MG63 (cell line): ENCODE data around the gene PPP2R1A. TPM values are rescaled to one million over a fixed set of nuclear protein-coding genes. Genes with fewer than 3 reads are reported as not detected.
"Not testable (repeated sequence)": the region's sequence is repeated elsewhere in the genome, so short reads cannot be mapped to it uniquely, and the experiment has no call there.

Experiments
- DNase-seq: peaks from one replicate; pipeline ENCODE4 v3.0.0-alpha.2; 2020
- H3K27me3 ChIP-seq: fragments of 250-450 bp; sonication (Bioruptor Pico); 2 replicates; pipeline ENCODE4 v1.5.1; 2020; ENCODE audit warnings: mild to moderate bottlenecking, moderate library complexity
- H3K36me3 ChIP-seq: fragments of 250-450 bp; sonication (Bioruptor Pico); 2 replicates; pipeline ENCODE4 v1.5.1; 2020; ENCODE audit warnings: mild to moderate bottlenecking, moderate library complexity
- H3K4me3 ChIP-seq: fragments of 250-450 bp; sonication (Bioruptor Pico); 2 replicates; pipeline ENCODE4 v1.5.1; 2020; ENCODE audit warnings: mild to moderate bottlenecking, moderate library complexity
- H3K9me3 ChIP-seq: fragments of 250-450 bp; sonication (Bioruptor Pico); 2 replicates; pipeline ENCODE4 v1.5.1; 2020; ENCODE audit warnings: mild to moderate bottlenecking, moderate library complexity
- total RNA-seq: library from RNA; depleted of rRNA; stranded (reverse); fragments of >200 nt; shearing (Covaris generic); gene quantifications from 2 replicates; pipeline ENCODE4 v1.2.3, GENCODE V29; 2014; ENCODE audit warnings: low replicate concordance

PPP2R1A gene
- total RNA-seq, 1 experiment from 2014 or later, result 171 TPM

DNA sequence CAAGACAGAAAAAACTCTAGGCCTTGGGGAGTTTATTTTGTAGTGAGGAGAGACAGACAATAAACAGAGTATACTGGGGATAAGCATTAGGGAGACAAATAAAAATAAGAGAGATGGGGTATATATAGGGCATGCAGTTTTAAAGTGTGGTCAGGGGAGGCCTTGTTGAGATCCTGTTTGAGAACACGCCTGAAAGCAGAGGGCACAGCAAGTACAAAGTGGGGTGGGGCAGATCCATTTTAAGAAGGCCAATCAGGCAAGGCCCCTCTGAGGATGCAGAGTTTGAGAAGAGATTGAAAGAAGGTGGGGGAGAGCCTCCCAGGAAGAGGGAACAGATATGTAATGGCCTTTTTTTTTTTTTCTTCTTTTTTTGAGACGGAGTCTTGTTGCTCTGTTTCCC, 2.1 kb downstream of the PPP2R1A start:
- H3K36me3 ChIP-seq, result peaks cover 56% of the 10 kb centered on the region
- no peak for DNase-seq
- H3K27me3 ChIP-seq, result no peaks in the 10 kb centered on the region
- no peaks in the 10 kb centered on the region; the same call in 1 of the 2 replicates for H3K9me3 ChIP-seq
- H3K4me3 ChIP-seq, result peak overlapping the region; percentile 89

- no peak overlapping the region for H3K4me3 ChIP-seq
- H3K36me3 ChIP-seq, result peaks cover 85% of the 10 kb centered on the region
- no peaks in the 10 kb centered on the region for H3K27me3 ChIP-seq
- no peaks in the 10 kb centered on the region for H3K9me3 ChIP-seq
- DNase-seq, result no peak
Observed at GRCh38 chr19:52196256-52196967, 6.6 kb downstream of the PPP2R1A start.

DNA sequence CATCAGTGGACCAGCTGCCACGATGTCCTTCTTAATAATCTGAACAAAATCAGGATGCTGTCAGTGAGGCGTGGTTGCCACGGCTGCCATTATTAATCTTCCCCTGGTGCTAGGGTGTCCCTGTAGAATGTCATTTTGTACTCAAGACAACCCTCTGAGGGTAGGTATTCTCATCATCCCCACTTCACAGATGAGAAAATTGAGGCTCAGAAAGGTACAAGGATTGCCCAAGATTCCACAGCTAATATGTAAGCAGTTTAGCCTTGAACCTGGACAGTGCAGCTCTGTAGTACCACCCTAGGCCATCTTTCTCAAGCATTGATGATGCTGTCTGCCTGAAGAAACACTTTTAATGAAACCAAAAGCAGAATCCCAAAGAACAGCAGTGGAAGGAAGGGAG, 8.1 kb downstream of the PPP2R1A start:
- Histone ChIP-seq H3K4me3 (no peak overlapping the region), H3K36me3 (peaks cover 85% of the 10 kb centered on the region)
- DNase-seq, result no peak

DNA sequence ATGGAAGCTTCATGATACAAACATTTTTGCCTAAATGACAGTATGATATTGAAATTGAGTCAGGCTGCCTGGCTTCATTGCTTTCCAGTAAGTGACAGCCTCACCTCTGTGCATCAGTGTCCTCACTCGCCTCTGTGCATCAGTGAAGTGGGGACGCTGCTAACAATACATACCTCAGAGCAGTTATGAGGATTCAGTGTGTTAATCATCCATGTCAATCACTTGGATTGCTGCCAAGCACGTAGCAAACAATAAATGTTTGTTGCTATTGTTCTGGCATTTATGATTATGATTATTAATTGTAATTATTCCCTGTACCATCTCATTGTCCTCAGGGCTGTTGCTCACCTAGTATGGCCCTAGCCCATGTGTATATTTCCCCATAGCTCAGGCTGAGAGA, 8.8 kb downstream of the PPP2R1A start:
- H3K4me3 ChIP-seq, result no peak overlapping the region
- H3K9me3 ChIP-seq, result no peaks in the 10 kb centered on the region
- H3K36me3 ChIP-seq, result peaks cover 85% of the 10 kb centered on the region
- no peak for DNase-seq
- H3K27me3 ChIP-seq, result no peaks in the 10 kb centered on the region

More for the DNA sequence above, 8.1 kb downstream of the PPP2R1A start:
- Histone ChIP-seq H3K9me3 (no peaks in the 10 kb centered on the region), H3K27me3 (no peaks in the 10 kb centered on the region)

GRCh38 chr19:52200044-52200443, 10.2 kb downstream of the PPP2R1A start:
- H3K4me3 ChIP-seq, result no peak overlapping the region
- H3K27me3 ChIP-seq, result no peaks in the 10 kb centered on the region
- DNase-seq, result peak; percentile 16
- H3K9me3 ChIP-seq, result no peaks in the 10 kb centered on the region
- H3K36me3 ChIP-seq, result peaks cover 94% of the 10 kb centered on the region

- not testable (repeated sequence) for DNase-seq, H3K27me3 ChIP-seq, H3K4me3 ChIP-seq, H3K9me3 ChIP-seq
- peaks cover 94% of the 10 kb centered on the region for H3K36me3 ChIP-seq
Observed at GRCh38 chr19:52200755-52201391, 11.0 kb downstream of the PPP2R1A start.

DNA sequence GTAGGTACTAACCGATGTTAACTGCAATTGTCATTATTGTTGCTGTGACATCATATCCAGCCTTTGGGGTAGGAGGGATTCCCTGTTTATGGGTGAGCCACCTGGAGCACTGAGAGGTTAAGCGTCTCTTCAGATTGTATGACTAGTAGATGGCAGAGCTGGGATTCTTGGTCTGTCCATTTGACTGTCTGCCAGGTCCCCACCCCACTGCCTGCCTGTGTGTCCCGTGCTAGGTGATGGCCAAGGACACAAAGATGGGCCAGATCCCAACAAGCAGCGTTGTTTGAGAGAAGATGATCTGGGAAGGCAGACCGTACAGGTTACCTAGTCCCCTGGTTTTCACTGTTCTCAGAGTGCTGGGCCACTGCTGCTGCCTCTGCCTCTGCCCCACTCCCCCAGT, 16.6 kb downstream of the PPP2R1A start:
- Histone ChIP-seq H3K36me3 (peaks cover 85% of the 10 kb centered on the region), H3K4me3 (no peak overlapping the region), H3K9me3 (no peaks in the 10 kb centered on the region), H3K27me3 (no peaks in the 10 kb centered on the region)
- no peak for DNase-seq

- H3K36me3 ChIP-seq, result peaks cover 82% of the 10 kb centered on the region
- no peak for DNase-seq
- no peaks in the 10 kb centered on the region for H3K27me3 ChIP-seq
- no peaks in the 10 kb centered on the region for H3K9me3 ChIP-seq
- no peak overlapping the region for H3K4me3 ChIP-seq
Observed at GRCh38 chr19:52211203-52211602, 21.4 kb downstream of the PPP2R1A start.

DNA sequence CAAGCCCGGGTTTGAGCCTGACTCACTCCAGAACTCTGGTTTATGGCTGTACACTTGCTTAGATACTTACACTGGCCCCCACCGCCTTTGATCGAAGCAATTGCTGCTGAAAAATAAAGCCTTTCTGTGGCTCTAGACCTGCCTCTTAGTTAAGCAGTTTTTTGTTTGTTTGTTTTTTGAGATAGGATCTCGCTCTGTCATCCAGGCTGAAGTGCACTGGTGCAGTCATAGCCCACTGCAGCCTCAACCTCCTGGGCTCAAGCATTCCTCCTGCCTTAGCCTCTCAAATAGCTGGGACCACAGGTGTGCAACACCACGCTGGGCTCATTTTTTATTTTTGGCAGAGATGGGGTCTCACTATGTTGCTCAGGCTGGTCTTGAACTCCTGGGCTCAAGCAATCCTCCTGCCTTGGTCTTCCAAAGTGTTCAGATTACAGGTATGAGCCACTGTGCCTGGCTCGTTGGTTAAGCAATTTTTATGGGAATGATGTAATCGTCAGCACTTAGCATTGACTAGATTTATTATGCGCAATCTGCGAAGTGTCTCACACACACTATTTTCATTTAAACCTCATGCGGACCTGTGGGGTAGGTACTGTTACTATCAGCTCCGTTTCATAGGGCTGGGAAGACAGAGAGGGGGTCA, 22.2 kb downstream of the PPP2R1A start:
- DNase-seq, result no peak
- Histone ChIP-seq H3K36me3 (peaks cover 82% of the 10 kb centered on the region), H3K9me3 (no peaks in the 10 kb centered on the region), H3K27me3 (no peaks in the 10 kb centered on the region), H3K4me3 (no peak overlapping the region)

- Histone ChIP-seq H3K27me3 (no peaks in the 10 kb centered on the region), H3K4me3 (no peak overlapping the region), H3K9me3 (no peaks in the 10 kb centered on the region), H3K36me3 (peaks cover 83% of the 10 kb centered on the region)
- DNase-seq, result no peak
Observed at GRCh38 chr19:52212572-52213255, 22.9 kb downstream of the PPP2R1A start.

DNA sequence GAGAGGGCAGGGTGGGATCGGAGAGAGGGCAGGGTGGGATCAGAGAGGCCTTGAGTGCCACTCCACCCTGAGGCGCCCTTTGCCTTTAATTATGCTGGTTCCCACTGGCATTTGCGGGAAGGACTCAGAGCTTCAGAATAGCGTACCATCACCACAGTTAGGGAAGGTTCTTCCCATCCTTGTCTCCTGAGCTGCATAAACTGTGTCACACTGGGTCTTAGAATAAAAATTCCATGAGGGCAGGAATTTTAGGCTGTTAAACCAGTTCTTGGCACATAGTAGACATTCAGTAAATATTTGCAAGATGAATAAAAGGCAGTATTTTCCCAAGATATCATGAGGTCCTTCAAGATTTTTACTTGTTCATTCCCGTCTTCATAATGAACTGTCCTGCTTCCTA, 24.4 kb downstream of the PPP2R1A start:
- Histone ChIP-seq H3K27me3 (no peaks in the 10 kb centered on the region), H3K4me3 (no peak overlapping the region), H3K9me3 (no peaks in the 10 kb centered on the region), H3K36me3 (peaks cover 85% of the 10 kb centered on the region)
- no peak for DNase-seq

- Histone ChIP-seq H3K27me3 (no peaks in the 10 kb centered on the region), H3K4me3 (no peak overlapping the region), H3K36me3 (peaks cover 97% of the 10 kb centered on the region), H3K9me3 (no peaks in the 10 kb centered on the region)
- DNase-seq, result no peak
Observed at GRCh38 chr19:52216401-52216800, 26.5 kb downstream of the PPP2R1A start.

DNA sequence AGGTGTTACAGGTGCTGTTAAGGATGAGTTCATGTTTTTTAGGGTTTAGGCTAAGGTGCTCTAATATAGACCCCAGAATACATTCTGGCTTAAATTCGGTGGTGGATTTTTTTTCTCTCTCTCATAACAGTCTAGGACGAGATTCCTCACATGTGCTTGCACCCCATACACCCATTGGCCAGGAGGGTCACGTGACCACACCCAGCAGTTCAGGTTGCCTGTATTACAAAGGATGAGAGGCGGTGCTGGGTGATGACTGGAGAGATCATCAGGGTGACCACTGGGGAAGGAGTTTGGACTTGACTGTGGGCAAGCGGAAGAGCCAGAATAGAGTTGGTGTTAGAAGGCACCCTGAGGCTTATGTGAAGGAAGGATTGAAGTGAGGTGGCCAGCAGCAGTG, 27.7 kb downstream of the PPP2R1A start:
- Histone ChIP-seq H3K9me3 (no peaks in the 10 kb centered on the region), H3K36me3 (peaks cover 97% of the 10 kb centered on the region), H3K27me3 (no peaks in the 10 kb centered on the region), H3K4me3 (no peak overlapping the region)
- DNase-seq, result no peak

DNA sequence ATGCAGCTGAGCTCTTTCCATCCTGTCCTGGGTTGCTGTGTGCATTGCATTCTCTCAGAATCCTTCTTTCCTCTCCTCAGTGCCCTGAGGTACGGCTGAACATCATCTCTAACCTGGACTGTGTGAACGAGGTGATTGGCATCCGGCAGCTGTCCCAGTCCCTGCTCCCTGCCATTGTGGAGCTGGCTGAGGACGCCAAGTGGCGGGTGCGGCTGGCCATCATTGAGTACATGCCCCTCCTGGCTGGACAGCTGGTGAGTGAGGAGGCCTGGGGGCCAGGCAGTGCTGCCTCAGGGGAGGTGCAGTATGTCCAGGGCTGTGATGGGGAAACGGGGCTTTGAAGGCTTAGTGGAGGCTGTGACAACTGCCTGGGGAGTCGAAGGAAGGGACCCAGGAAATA, 29.8 kb downstream of the PPP2R1A start:
- DNase-seq, result no peak
- Histone ChIP-seq H3K9me3 (no peaks in the 10 kb centered on the region), H3K4me3 (no peak overlapping the region), H3K27me3 (no peaks in the 10 kb centered on the region), H3K36me3 (peaks cover 100% of the 10 kb centered on the region)

- DNase-seq, result no peak
- H3K27me3 ChIP-seq, result no peaks in the 10 kb centered on the region
- H3K9me3 ChIP-seq, result no peaks in the 10 kb centered on the region
- peaks cover 98% of the 10 kb centered on the region for H3K36me3 ChIP-seq
- H3K4me3 ChIP-seq, result no peak overlapping the region
Observed at GRCh38 chr19:52221031-52221430, 31.2 kb downstream of the PPP2R1A start.

DNA sequence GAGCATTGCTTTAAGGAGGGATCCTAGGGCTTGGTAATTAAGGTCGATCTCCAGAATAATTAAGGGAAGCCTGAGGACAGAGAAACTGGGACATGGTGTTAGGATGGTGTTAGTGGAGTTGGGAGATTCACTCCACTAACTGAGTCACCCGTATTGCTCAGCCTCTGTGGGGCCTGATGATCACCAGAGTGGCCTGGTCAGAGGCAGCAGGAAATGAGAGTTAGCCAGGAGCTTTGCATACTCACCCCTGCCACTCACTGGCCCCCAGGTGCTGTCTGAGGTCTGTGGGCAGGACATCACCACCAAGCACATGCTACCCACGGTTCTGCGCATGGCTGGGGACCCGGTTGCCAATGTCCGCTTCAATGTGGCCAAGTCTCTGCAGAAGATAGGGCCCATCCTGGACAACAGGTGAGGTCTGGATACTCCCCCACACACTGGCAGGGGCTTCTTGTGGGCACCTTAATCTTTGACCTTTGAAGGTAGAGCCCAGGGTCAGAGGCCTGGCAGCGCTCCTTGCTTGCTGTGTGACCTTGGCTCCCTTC, 32.1 kb downstream of the PPP2R1A start:
- Histone ChIP-seq H3K4me3 (no peak overlapping the region), H3K9me3 (no peaks in the 10 kb centered on the region), H3K36me3 (peaks cover 98% of the 10 kb centered on the region), H3K27me3 (no peaks in the 10 kb centered on the region)
- no peak for DNase-seq

- no peak for DNase-seq
- Histone ChIP-seq H3K4me3 (no peak overlapping the region), H3K36me3 (peaks cover 98% of the 10 kb centered on the region), H3K27me3 (no peaks in the 10 kb centered on the region), H3K9me3 (no peaks in the 10 kb centered on the region)
Observed at GRCh38 chr19:52224211-52224610, 34.4 kb downstream of the PPP2R1A start.
